HCT116 (cell line): Measurements from ENCODE around the gene EXOSC7. TPM values are rescaled to one million over a fixed set of nuclear protein-coding genes. Genes with fewer than 3 reads are reported as not detected.

Experiments
- ATAC-seq: fragments of 200-7000 bp; cut with Tn5 transposase; 2 replicates; pipeline ENCODE4 v1.9.1; 2020; ENCODE audit warnings: mild to moderate bottlenecking, moderate library complexity
- BruUV-seq: library from RNA; stranded (reverse); fragments of 400-500 nt; replicated peaks from 2 replicates; lab custom pipeline; 2021; lab: Mats Ljungman, UMichigan
- CTCF ChIA-PET: fragments of 300-600 bp; sonication (Branson Sonifier 250); formaldehyde crosslinking; loops from one replicate; lab custom pipeline; 2021; ENCODE audit warnings: antibody characterized with exemption; lab: Charles Lee
- POLR2A ChIA-PET: fragments of 300-600, 350-600 bp; sonication (Branson Sonifier 250); formaldehyde crosslinking; loops from one replicate; lab custom pipeline; 2021; ENCODE audit warnings: antibody characterized with exemption; lab: Charles Lee
- RAD21 ChIA-PET, 2 experiments: fragments of 300-600 bp; sonication (Branson Sonifier 250); formaldehyde crosslinking; loops; one replicate each; lab custom pipeline; 2023; ENCODE audit warnings: low total read pairs in 2 of 2; ENCODE audit not compliant: uncharacterized antibody in 2 of 2, unreplicated experiment in 2 of 2, low non-redundant PET in 1 of 2; lab: Charles Lee
- DNase-seq: peaks from one replicate; pipeline ENCODE4 v3.0.0-alpha.2; 2010; ENCODE audit warnings: low read depth, low spot score
- H2AFZ ChIP-seq: fragments of 200-600 bp; shearing (Covaris generic), sonication (generic); 2 replicates; pipeline ENCODE4 v1.6.1; 2017; ENCODE audit warnings: low read depth, mixed run types, mixed read lengths, antibody characterized with exemption, low read length; ENCODE audit not compliant: poor library complexity, severe bottlenecking
- H3K27ac ChIP-seq: 2 replicates; pipeline ENCODE4 v1.5.1; 2012; ENCODE audit warnings: low read depth, low read length
- H3K27me3 ChIP-seq: fragments of 200-600 bp; sonication (generic); 2 replicates; pipeline ENCODE4 v1.6.1; 2016; ENCODE audit warnings: mixed run types, low read length, mixed read lengths; ENCODE audit not compliant: insufficient read depth
- H3K36me3 ChIP-seq, 2 experiments: fragments of 200-500 bp in 1 of 2; fragments of 200-600 bp in 1 of 2; sonication (Bioruptor generic) in 1 of 2; sonication (generic) in 1 of 2; 2 replicates each; pipeline versions ENCODE4 v1.5.1 to v1.6.1; 2014 to 2016; ENCODE audit warnings: low read length in 2 of 2, inconsistent platforms in 1 of 2, mixed read lengths in 1 of 2, mixed run types in 1 of 2; ENCODE audit not compliant: insufficient read depth in 2 of 2, control insufficient read depth in 1 of 2
- H3K4me1 ChIP-seq, 2 experiments: fragments of 200-600 bp in 1 of 2; sonication (generic) in 1 of 2; 2 replicates each; pipeline versions ENCODE4 v1.5.1 to v1.6.1; 2012 to 2017; ENCODE audit warnings: low read length in 2 of 2, inconsistent platforms in 1 of 2, mild to moderate bottlenecking in 1 of 2, mixed read lengths in 1 of 2, mixed run types in 1 of 2, moderate library complexity in 1 of 2; ENCODE audit not compliant: insufficient read depth in 2 of 2, control insufficient read depth in 1 of 2
- H3K4me2 ChIP-seq: fragments of 200-600 bp; sonication (generic); 2 replicates; pipeline ENCODE4 v1.6.1; 2017; ENCODE audit warnings: mixed run types, low read length, mixed read lengths
- H3K4me3 ChIP-seq, 2 experiments: fragments of 200-600 bp in 1 of 2; sonication (generic) in 1 of 2; replicated peaks in 1 of 2; 2 replicates each; pipeline ENCODE4 v1.5.1; 2011 to 2016; ENCODE audit warnings: low read length in 2 of 2, control low read depth in 1 of 2, low read depth in 1 of 2, mild to moderate bottlenecking in 1 of 2, mixed read lengths in 1 of 2, mixed run types in 1 of 2
- H3K79me2 ChIP-seq: fragments of 200-600 bp; sonication (generic); 2 replicates; pipeline ENCODE4 v1.6.1; 2017; ENCODE audit warnings: mild to moderate bottlenecking, mixed run types, low read length, moderate library complexity, mixed read lengths; ENCODE audit not compliant: insufficient read depth
- H3K9ac ChIP-seq: fragments of 200-600 bp; sonication (generic); 2 replicates; pipeline ENCODE4 v1.6.1; 2016; ENCODE audit warnings: low read length, mixed read lengths
- H3K9me2 ChIP-seq: fragments of 200-600 bp; sonication (generic), shearing (Covaris generic); 2 replicates; pipeline ENCODE4 v1.6.1; 2017; ENCODE audit warnings: mixed run types, mild to moderate bottlenecking, moderate library complexity; ENCODE audit not compliant: insufficient read depth
- H3K9me3 ChIP-seq, 2 experiments: fragments of 200-500 bp in 1 of 2; fragments of 200-600 bp in 1 of 2; sonication (Bioruptor generic) in 1 of 2; sonication (generic) in 1 of 2; 2 replicates each; pipeline ENCODE4 v1.6.1; 2014 to 2017; ENCODE audit warnings: low read length in 2 of 2, mixed read lengths in 2 of 2, inconsistent platforms in 1 of 2, low read depth in 1 of 2, mild to moderate bottlenecking in 1 of 2, mixed run types in 1 of 2, moderate library complexity in 1 of 2; ENCODE audit not compliant: control insufficient read depth in 1 of 2, insufficient read depth in 1 of 2
- H4K20me1 ChIP-seq: fragments of 200-600 bp; sonication (generic), shearing (Covaris generic); 2 replicates; pipeline ENCODE4 v1.6.1; 2017; ENCODE audit warnings: mixed run types, mild to moderate bottlenecking, moderate library complexity; ENCODE audit not compliant: insufficient read depth
- CBX3 ChIP-seq: IDR thresholded peaks from 2 replicates; pipeline ENCODE4 v1.6.1; 2012; ENCODE audit warnings: low read depth
- ELF1 ChIP-seq: IDR thresholded peaks from 2 replicates; pipeline ENCODE4 v1.6.1; 2012; ENCODE audit warnings: low read depth, borderline replicate concordance
- EZH2 ChIP-seq: fragments of 200-600 bp; sonication (generic); IDR thresholded peaks from 2 replicates; pipeline ENCODE4 v1.6.1; 2017; ENCODE audit warnings: antibody characterized with exemption, mixed run types
- EZH2phosphoT487 ChIP-seq: fragments of 200-600 bp; IDR thresholded peaks from 2 replicates; pipeline ENCODE4 v1.6.1; 2018; ENCODE audit warnings: antibody characterized with exemption, borderline replicate concordance
- FOSL1 ChIP-seq: IDR thresholded peaks from 2 replicates; pipeline ENCODE4 v1.6.1; 2012; ENCODE audit warnings: low read depth
- JUND ChIP-seq: IDR thresholded peaks from 2 replicates; pipeline ENCODE4 v1.6.1; 2012
- POLR2A ChIP-seq: IDR thresholded peaks from 2 replicates; pipeline ENCODE4 v1.7.0; 2011; ENCODE audit warnings: borderline replicate concordance; ENCODE audit not compliant: insufficient read depth, insufficient read length; ENCODE audit errors: extremely low read depth
- SIN3A ChIP-seq: IDR thresholded peaks from 2 replicates; pipeline ENCODE4 v1.6.1; 2012; ENCODE audit warnings: low read depth
- SP1 ChIP-seq: IDR thresholded peaks from 2 replicates; pipeline ENCODE4 v1.6.1; 2012; ENCODE audit warnings: low read depth
- TCF7L2 ChIP-seq: IDR thresholded peaks from 2 replicates; pipeline ENCODE4 v1.7.0; 2011; ENCODE audit warnings: borderline replicate concordance, inconsistent platforms; ENCODE audit not compliant: insufficient read depth, insufficient read length; ENCODE audit errors: extremely low read depth
- YY1 ChIP-seq: IDR thresholded peaks from 2 replicates; pipeline ENCODE4 v1.6.1; 2011; ENCODE audit warnings: low read length, low read depth, moderate library complexity, mild to moderate bottlenecking; ENCODE audit not compliant: insufficient replicate concordance; ENCODE audit errors: extremely low read depth
- ZNF274 ChIP-seq: fragments of 200-500 bp; sonication (Bioruptor generic); IDR thresholded peaks from 2 replicates; pipeline ENCODE4 v1.6.1; 2014; ENCODE audit warnings: mild to moderate bottlenecking, low read depth, low read length, inconsistent platforms
- intact Hi-C: fragments of 100-400 bp; cut with micrococcal nuclease; formaldehyde crosslinking; loops from 2 replicates; pipeline ENCODE4 v1.10.0; 2022
- total RNA-seq: library from RNA; stranded (reverse); gene quantifications from one replicate; pipeline ENCODE4 v1.2.1, GENCODE V29; 2021; ENCODE audit not compliant: unreplicated experiment
- TF ChIP-seq, protein P1 (sequence below): IDR thresholded peaks from 2 replicates; pipeline ENCODE4 v1.6.1; 2011; ENCODE audit warnings: mild to moderate bottlenecking, low read length, moderate library complexity; ENCODE audit not compliant: insufficient replicate concordance; ENCODE audit errors: extremely low read depth
- TF ChIP-seq, protein P2 (sequence below), 3 experiments: fragments of 200-600 bp in 1 of 3; sonication (generic) in 1 of 3; IDR thresholded peaks in 2 of 3; conservative IDR thresholded peaks in 1 of 3; 2 replicates each; pipeline ENCODE4 v1.5.1; 2012 to 2017; ENCODE audit warnings: low read depth in 2 of 3, low read length in 2 of 3, antibody characterized with exemption in 1 of 3, borderline replicate concordance in 1 of 3, control low read depth in 1 of 3, mild to moderate bottlenecking in 1 of 3, mixed read lengths in 1 of 3, mixed run types in 1 of 3, moderate library complexity in 1 of 3; ENCODE audit not compliant: insufficient read depth in 1 of 3
- TF ChIP-seq, protein P3 (sequence below): IDR thresholded peaks from 2 replicates; pipeline ENCODE4 v1.6.1; 2012

EXOSC7 gene
- total RNA-seq, 1 experiment from 2014 or later, result 72.6 TPM

DNA sequence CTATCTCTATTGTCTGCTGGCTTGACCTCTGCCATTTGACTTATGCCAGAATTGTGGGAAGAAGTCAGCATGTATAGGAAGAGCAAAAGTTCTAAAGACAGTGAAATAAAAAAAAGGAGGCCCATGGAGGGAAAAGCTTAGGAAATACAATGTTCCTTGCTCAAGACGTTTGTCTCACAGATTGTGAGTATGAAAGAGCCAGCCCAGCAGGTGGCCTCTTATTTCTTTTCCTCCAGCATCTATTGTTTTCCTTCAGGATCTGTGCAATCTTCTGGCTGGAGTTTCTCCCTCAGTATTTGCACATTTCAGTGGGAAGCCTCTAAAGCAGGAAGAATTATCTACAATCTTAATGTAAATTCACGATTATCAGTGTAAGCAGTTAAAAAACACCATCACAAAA, 43.8 kb upstream of the EXOSC7 start:
- Histone ChIP-seq H3K79me2 (no peaks in the 10 kb centered on the region), H3K36me3 (peaks cover 0 to 9% of the 10 kb centered on the region in 2 experiments; a peak in 3 of 4 replicates), H3K4me2 (no peak overlapping the region), H2AFZ (no peak overlapping the region), H3K4me1 (no peaks in the 10 kb centered on the region), H3K27me3 (no peaks in the 10 kb centered on the region), H3K4me3 (no peak overlapping the region), H3K9me2 (no peaks in the 10 kb centered on the region), H3K27ac (no peak overlapping the region), H3K9ac (no peak overlapping the region), H3K9me3 (no peaks in the 10 kb centered on the region), H4K20me1 (no peaks in the 10 kb centered on the region)
- DNase-seq, result no peak
- ChIA-PET RAD21 (no interaction called here), CTCF (no interaction called here), POLR2A (no interaction called here)
- BruUV-seq, result no TSS peak
- ATAC-seq, result no peak
- intact Hi-C loops, result no loop called here
- TF ChIP-seq CBX3, result no peak
- no peak for TF ChIP-seq POLR2A
- no peak for TF ChIP-seq SIN3A
- TF ChIP-seq, protein P1, sequence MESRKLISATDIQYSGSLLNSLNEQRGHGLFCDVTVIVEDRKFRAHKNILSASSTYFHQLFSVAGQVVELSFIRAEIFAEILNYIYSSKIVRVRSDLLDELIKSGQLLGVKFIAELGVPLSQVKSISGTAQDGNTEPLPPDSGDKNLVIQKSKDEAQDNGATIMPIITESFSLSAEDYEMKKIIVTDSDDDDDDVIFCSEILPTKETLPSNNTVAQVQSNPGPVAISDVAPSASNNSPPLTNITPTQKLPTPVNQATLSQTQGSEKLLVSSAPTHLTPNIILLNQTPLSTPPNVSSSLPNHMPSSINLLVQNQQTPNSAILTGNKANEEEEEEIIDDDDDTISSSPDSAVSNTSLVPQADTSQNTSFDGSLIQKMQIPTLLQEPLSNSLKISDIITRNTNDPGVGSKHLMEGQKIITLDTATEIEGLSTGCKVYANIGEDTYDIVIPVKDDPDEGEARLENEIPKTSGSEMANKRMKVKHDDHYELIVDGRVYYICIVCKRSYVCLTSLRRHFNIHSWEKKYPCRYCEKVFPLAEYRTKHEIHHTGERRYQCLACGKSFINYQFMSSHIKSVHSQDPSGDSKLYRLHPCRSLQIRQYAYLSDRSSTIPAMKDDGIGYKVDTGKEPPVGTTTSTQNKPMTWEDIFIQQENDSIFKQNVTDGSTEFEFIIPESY, result no peak
- TF ChIP-seq FOSL1, result no peak
- no peak for TF ChIP-seq SP1
- no peak for TF ChIP-seq JUND

DNA sequence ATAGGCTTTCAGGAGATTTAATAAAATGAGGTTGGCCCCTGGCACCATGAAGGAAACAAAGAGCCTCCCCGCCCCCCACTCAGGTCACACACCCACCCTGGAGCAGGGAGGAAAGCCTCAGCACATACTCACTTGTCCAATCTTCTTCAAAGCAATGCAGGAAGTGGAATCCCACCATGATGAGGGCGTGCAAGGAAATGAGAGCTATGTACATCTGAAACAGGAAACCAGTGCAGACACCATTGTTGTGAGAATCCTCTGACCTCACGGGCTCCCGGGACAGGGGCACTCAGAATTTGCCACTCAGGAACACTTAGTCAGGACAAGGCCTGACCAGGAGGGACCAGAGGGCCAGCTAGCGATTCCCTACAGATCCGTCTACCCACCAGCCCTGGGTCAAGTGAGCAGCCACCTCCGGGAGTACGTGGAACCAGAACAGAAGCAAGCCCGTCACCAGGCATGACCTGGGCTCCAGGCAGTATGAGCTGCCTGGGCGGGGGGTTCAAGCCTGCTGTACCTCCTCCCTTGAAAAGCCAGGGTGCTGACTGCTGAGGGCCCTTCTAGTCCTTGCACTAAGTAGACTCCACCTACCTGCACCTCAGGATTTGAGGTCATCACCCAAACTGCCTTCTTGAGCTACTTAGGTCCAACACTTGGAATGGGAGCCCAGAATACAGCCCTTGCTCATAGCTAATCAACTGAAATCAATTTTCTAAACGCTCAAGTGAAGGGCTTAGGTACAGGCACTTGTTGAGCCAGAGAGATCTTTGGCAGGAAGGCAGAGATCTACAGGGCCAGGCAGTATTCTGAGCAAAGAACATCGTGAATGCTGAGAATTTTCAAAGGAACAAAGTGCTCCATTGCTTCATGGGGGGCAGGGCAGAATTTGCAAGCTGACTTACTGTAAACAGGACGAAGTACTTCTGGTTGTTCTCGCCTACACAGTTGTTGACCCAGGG, 42.8 kb upstream of the EXOSC7 start:
- no peaks in the 10 kb centered on the region for H3K4me1 ChIP-seq
- peaks cover 3 to 9% of the 10 kb centered on the region in 2 experiments; a peak in 3 of 4 replicates for H3K36me3 ChIP-seq
- H3K4me2 ChIP-seq, result no peak overlapping the region
- no TSS peak for BruUV-seq
- H3K4me3 ChIP-seq, result no peak overlapping the region
- H3K27ac ChIP-seq, result no peak overlapping the region
- POLR2A ChIA-PET, result no interaction called here
- no peak for TF ChIP-seq ZNF274
- TF ChIP-seq, protein P2, sequence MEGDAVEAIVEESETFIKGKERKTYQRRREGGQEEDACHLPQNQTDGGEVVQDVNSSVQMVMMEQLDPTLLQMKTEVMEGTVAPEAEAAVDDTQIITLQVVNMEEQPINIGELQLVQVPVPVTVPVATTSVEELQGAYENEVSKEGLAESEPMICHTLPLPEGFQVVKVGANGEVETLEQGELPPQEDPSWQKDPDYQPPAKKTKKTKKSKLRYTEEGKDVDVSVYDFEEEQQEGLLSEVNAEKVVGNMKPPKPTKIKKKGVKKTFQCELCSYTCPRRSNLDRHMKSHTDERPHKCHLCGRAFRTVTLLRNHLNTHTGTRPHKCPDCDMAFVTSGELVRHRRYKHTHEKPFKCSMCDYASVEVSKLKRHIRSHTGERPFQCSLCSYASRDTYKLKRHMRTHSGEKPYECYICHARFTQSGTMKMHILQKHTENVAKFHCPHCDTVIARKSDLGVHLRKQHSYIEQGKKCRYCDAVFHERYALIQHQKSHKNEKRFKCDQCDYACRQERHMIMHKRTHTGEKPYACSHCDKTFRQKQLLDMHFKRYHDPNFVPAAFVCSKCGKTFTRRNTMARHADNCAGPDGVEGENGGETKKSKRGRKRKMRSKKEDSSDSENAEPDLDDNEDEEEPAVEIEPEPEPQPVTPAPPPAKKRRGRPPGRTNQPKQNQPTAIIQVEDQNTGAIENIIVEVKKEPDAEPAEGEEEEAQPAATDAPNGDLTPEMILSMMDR (IDR thresholded peaks at IDR 0.05 in 2 of 3, conservative IDR thresholded peaks at IDR 0.05 in 1 of 3; ENCODE audit: borderline replicate concordance in 1 of 3, insufficient read depth in 1 of 3, low read depth in 2 of 3, low read length in 2 of 3), result no peak
- no peak for TF ChIP-seq EZH2phosphoT487
- no peak for TF ChIP-seq YY1
- TF ChIP-seq TCF7L2, result no peak
- no peak for TF ChIP-seq EZH2
- TF ChIP-seq, protein P3, sequence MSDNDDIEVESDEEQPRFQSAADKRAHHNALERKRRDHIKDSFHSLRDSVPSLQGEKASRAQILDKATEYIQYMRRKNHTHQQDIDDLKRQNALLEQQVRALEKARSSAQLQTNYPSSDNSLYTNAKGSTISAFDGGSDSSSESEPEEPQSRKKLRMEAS, result no peak
- no peak for TF ChIP-seq ELF1
- TF ChIP-seq, all 23 proteins: peak for 0
- Histone ChIP-seq H2AFZ (no peak overlapping the region), H3K9ac (no peak overlapping the region), H3K27me3 (no peaks in the 10 kb centered on the region), H4K20me1 (no peaks in the 10 kb centered on the region), H3K79me2 (no peaks in the 10 kb centered on the region), H3K9me2 (no peaks in the 10 kb centered on the region), H3K9me3 (no peaks in the 10 kb centered on the region)
- DNase-seq (no peak), ATAC-seq (no peak)
- RAD21 ChIA-PET, result no interaction called here
- intact Hi-C loops, result no loop called here
- CTCF ChIA-PET, result no interaction called here
